NCI-H1436 (cell line): Measurements from ENCODE around the gene SSBP3.

Source experiments
- DNase-seq: peaks from one replicate; lab custom pipeline; 2025; lab: John Stamatoyannopoulos, UW

SSBP3 gene

DNA sequence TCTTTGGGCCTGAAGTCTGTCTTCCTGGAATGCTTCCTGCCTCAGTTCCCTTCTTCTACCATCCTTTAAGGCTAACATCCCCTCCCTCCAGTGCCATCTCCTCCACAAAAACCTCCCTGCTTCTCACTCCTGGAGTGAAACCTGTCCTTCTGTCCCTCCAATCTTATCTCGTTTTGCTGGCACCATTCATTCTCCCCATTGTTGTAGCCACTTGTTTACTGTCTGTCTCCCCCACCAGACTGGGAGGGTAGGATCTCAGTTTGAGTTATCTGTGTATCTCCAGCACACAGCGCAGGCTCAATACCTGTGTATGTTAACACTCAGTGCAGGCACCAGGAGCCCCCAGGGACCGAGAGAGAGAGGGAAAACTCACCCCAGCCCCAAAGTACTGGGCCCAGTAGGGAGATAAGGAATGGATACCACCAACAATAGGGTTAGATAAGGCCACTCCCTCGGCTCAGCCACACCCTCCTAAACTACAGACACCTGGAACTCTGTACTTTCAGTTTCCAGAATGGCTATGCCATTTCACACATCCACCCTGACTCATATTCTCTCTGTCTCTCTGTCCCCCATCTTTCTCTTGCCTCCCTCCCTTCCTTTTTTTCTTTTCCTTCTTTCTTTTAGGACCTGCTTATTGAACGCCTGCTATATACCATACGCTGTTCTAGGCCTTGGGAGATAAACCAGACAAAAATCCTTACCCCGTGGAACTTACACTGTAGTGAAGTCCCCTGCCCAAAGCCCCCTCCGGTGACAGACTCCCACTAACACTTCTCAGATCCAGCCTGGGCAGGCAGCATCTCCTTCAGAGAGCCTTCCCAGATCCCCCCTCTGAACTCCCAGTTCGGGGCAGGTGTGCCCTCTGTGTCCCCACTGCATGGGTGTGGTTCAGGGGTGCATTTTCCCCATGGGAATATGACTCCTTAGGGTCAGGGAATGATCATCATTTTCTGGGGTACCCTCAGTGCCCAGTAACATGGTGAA is 3.3 kb upstream of the SSBP3 start:
- no peak for DNase-seq

DNA sequence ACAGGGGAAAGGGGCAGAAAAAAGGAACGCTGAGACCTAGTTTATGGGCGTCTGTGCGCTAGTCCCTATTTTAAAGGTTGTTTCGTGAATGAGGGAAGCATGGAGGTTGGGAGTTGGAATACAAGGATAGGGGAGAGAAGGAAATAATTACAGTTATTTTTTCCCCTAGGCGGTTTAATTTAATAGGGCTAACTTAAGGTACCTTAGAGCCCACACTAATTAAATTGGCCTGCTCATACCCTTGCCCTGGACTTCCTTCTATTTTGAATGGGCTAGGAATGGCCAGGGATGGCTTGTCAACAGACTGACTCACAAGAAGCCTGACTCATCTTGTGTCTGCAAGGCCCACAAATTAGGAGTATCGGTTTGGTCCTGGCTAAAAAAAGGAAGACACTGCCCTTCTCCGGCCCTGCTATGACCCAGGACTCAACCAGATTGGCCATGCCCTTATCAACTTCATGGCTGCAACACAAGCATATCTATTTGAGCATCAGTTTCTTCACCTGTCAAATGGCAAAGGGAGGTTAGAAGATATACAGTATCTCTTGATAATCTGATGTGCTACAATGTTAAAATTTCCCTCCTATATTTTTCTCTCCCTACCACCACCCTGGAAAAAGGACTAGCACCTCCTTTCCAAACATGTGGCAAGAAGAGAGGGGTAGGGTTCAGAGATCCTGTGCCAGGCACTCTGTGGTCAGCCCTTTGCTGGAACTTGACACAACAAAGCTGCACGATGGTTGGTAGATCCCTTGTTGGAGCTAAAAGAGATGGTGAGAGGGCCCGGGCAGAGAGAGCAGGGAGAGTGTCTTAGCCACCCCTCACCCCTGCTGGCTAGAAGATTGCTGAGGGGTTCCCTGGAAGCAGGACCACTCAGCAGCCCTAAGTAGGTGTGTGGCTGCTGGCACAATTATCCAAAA is 2.2 kb upstream of the SSBP3 start:
- DNase-seq: no peak

DNA sequence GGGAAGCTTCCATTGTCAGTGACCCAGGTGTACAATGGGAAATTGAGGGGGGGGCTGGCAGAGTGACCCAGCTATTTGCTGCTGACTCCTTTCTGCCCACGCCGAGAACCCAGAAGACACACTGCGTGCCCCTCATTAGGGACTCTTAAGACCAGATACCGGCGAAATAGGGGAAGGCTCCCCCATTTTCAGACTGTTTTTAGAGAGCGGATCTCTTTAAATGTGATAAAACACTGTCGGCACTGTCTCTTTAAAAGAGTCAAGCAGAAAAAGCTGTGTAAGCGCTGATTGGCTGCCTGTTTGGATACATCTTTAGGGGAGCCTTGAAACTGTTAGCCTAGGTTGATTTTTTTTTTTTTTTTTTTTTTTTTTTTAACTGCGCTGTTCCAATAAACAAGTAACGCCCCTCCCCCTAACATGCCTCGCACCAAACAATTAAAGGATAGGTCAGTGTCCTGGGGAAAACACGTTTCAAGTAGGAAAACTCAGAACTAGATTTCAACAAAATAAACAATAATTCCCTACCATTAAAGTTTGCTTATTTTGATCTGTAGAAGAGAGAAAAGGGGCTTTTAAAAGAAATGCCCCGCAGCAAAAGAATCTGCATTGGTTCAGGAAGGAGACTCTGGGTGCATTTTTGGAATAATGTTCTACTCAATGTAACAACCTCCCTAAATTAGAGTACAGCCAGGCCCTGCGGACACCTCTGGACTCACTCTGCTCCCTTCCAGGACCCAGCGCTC is 1.4 kb upstream of the SSBP3 start:
- peak; percentile 86 for DNase-seq

DNA sequence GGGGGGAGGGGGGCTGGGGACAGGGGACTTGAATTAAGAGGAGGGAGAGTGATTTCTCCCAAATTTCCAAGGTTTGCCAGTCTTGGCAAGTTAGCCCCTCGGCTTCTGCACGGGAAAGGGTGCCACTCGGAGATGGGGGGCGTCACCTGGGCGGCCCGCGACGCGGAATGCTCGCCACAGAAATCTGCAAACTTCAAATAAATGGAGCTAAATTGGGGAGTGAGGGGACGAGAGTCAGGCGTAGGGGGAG is 885 bp upstream of the SSBP3 start:
- DNase-seq: no peak

DNA sequence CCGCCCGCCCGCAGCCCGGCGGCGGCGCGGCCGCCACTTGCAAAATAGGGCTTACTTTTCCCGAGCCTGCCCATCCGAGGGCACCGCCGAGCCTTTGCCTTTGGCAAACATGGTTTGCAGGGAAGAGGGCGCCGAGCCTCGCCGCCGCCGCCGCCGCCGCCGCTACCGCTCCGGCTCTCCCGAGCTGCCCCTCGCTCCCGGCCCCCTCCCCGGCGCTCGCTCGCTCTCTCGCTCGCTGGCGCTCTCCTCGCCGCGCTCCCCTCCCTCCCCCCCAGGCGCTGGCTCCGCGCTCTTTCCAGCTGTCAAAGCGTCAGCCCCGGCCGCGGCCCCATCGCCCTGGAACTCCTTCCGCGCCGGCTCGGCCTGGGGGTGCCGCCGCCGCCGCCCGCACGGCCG is 298 bp downstream of the SSBP3 start:
- no peak for DNase-seq

DNA sequence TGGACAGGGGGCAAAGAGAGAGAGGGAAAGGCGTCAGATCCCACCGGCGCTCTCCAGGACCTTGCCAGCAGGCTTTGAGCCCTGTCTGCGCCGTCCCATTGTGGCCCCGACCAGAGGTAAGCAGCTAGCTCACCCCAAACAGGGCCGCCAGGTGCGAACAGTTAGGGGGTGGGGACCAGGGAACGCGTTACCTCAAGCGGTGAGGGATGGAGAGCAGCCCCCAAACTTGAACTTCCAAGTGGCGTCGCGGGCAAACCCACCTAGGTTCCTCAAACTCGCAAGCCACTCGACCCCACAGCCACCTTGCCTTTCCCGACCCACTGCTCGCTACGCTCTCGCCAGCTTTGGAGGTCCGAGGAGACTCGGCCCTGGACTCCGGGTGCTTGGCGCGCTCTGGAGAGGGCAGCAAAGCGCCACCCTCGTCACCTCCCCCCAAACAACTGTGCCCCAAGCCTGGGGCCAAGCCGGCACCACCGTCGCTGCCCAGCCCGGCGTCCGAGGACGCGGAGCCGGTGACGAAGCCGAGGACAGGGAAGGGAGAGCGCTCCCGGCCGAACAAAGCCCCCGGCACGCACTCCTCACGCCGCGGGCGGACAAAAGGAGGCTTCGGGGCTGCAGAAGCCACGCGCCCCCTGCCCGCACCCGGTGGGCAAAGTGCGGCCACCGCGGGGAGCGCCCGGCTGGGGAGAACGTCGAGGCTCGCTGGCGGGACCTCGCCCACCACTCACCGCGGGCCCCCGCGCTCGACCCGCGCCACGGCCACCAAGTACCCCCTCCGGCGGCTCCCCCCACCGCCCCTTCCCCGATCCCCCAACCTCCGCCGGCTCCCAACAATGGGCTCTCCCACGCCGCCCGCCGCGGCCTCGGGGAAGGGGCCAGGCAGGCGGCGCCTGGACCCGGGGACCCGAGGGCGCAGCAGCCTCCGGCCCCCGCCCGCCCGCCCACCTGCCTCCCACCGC is 976 bp downstream of the SSBP3 start:
- DNase-seq: no peak

DNA sequence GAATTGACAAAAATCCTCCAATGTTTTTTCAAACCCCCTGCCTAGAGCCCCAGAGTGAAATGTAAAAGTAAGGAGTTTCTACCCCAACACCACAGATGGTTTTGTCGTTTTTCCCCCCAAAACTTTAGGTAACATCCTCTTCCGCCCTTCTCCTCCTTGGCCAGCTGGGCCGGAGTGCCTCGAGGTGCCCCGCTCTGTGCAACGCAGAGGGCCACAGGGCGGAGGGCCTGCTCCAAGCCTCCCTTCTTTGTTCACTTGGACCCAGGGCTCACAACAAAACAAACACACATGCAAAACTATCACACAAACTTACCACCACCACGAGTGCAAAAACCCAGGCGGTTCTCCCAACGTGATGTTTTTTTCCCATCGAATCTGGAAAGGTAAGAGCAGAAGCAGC is 1.9 kb downstream of the SSBP3 start:
- DNase-seq: no peak

DNA sequence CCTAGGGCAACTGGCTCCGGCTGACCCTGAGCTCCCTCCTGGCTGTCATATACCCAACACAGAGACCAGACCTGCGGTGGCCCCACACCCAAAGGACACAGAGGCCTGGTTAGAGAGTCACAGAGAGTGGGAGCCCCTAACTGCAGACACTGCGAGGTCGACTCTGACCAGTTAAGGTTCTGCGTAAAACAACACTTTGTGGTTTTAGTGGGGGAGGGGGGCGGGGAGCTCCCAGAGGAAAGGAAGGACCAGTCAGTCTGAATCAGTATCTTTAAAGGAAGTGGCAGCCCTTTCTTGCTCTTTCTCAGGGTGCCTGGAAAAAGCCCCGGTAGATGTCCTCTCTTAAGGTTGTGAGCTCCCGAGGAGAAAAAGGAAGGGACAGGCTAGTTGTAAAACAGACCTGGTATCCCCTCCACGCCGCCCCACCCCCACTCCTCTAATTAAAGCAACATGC is 2.4 kb downstream of the SSBP3 start:
- DNase-seq: no peak

DNA sequence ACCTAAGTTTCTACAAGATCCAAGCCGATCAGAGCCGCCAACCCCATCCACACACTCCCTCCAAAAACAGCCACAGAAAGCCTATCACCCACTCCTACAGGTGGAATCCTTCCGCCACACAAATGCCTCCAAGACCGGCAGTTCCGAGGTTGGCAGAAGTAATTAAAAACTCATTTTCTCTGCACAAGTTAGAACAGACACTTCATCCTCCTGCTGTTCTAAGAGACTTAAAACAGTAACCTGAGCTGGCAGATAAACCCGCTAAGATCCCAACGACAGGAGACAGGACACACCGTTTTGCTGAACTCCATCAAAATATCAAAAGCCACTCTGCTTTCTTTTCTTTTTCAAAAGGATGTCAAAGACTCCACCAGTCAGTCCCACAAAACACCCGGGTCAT is 2.8 kb downstream of the SSBP3 start:
- no peak for DNase-seq

DNA sequence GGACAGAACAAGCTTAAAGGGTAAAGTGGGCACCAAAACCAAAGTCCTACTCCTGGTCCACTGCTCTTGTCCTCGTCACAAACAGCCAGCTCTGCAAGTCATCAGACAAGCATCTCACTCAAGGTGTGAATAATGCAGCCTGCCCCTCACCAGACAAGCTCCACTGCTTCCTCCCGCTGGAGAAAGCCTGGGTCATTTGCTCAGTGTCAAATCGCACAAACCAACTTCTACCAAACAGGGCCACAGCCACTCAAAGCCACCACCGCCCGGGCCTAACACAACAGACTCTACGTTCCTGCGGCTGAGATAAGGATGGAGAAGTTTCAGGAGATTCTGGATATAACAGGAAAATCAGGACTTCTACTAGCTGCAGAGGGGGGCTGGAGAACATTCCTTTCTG is 3.3 kb downstream of the SSBP3 start:
- no peak for DNase-seq

DNA sequence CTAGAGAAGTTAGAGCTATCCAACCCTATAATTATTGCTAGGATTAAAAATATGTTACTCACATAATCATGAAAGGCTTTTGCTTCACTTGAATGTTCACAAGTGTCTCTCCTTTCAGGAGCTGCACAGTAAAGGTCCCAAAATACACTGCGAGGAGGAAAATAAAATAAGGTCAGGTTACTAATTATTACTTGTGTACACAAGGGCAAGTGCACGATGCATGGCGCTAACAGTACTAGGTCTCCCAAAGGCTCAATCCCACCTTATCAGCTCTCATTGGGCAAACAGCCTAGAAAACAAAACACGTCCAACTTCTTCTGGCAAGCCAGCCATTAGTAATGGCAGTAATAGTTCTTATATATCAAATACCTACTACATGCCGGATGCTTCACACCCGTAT is 4.4 kb downstream of the SSBP3 start:
- peak; percentile 71 for DNase-seq

DNA sequence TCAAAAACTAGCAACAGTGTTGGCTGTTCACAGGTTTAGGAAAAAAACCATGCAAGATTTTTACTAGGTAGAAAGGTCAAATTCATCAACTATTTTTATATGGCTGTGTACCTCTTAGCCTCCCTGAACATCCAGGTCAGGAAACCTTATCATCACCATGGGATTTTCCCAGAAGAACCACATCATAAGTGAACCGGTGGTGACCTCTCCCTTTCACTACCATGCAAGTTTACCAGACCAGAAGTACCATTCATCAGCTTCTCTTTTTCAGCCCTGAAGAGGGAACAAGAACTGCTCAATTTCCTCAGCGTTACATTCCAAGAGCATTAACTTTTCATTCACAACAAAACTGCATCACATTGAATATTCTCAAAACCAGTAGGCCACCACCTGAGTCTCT is 5.9 kb downstream of the SSBP3 start:
- no peak for DNase-seq

DNA sequence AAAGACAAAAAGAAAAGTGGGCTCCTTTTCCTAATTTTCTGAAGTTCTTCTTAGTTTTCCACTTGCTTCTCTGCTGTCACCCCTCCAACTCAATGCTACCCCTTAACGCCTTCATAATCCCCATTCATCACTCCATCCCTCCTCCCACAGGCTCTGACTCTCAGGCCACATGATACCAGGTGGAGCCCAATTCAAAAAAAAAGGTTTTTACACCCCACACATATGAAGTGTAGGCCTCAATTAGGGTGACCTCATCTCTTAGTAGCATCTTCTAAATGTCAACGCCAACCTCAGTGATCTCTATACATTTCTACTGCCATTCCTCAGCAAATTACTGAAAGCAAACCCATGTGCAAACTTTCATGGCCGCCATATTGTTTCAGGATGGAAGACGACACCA is 6.4 kb downstream of the SSBP3 start:
- no peak for DNase-seq

DNA sequence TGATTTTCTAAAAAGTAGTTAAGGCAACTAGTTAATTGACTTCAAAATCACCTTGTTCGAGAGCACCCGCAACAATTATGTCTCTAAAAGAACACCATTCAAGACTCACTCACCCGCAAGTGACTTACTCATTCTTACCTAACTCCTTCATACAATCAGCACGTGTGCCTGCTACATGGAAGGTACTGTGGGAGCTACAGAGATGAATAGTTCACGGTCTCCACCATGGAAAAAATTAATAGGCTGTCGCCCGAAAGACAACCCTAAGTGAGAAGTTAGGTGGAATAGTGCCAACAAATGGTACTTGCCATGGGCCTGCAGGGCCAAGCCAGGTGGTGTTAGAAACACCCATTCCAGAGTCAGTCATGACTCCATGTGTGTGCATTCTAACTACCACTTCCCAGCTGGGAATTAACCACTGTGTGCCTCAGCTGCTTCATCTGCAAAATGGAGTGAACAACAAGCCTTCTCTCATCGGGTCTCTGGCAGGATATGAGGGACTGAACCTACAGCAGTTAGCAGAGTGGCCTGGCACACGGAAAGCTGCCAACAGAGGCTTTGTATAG is 7.1 kb downstream of the SSBP3 start:
- DNase-seq: no peak

DNA sequence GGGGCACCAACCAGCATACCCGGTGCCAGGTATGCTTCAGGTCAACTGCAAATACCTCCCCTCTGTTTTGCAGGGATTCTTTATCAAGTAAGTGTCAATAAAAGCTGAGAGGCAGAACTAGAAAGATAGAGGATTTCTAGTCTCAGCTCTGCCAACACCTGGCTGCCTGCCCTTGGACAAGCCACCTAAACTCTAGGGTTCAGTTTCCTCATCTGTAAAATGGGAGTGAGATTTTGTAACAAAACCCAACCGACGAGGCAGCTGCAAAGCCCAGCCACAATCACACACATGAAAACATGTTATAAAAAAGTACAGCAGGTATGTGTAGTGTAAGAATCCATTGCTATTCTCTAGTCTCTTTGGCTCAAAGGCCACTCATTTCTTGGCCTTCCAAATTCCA is 8.2 kb downstream of the SSBP3 start:
- DNase-seq: no peak

DNA sequence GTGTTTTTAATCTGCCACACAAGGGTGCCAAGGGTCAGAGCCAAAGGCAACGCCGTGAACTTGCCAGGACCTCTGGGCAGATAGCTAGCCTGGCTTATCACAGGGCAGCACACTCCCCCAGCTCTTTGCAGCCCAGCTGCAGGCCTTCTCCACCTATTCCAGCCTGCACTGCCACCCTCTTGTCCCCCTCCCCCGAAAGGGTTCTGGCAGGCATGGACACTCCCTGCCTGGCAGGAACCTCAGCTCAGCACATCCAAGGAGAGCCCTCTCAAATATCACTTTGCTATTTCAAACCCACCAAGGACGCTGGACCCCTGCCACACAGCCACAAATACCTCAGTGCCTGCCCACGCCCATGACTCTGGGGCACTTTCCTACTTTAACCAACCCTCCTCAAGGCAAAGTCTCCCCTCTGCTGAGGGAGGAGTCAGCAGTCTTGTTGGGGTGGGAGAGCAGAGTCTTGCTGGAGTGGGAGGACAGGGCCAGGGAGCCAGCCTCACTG is 9.1 kb downstream of the SSBP3 start:
- DNase-seq: no peak

DNA sequence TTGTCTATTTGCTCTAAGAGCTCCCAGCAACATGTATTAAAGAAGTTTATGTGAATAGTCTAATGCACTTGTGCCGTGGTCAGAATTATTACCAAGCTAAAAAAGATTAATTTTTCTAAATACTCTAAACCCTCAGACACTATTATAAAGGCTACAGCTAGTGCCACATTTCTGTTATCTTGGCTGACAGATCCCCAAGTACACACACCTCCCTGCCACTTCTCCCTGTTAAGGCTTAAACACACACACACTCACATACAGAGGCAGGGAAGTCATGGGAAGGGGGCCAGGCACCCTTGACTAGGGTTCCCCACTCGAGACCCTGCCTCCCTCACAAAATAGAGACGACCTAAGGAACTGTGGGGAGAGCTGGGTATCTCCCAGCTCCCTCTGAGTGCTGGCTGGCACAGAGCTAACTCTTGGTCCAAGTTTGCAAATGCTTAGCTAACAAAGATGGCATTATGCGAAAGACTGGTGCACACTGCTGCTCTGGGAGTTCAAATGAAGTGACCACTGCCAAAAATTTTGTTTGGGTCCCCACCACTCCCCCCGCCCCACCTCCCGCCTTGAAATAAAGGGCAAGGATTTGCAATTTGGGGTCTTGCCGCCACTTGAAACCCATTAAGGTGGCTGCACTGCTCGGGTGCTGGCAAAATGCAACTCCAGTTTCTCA is 9.8 kb downstream of the SSBP3 start:
- no peak for DNase-seq

DNA sequence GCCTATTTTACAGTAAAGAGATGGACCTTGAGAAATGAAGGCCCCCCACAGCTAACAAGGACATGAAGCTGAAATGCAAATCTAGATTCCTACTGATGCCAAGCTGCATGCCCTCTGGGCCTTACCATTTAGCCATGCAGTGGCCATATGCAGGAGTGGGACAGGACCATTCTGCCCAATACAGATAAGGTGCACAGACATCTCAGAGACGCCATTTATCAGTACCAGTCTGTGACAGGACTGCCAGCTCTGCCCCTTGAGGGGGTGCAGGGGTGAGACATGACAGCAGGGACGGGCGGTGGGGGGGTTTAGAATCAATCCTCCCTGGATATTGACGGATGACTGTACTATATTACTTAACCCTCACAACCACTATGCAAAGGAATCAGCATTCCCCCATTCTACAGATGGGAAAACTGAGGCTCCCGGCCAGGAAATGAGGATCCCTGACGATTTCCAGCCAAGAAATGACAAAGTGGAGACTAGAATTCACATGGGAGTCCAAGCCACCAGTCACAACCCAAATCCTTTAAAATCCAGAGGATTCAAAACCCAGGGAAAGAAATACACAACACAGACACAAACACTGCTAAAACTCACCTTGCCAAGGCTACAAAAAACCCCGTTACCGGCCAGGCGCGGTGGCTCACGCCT is 10.8 kb downstream of the SSBP3 start:
- no peak for DNase-seq

DNA sequence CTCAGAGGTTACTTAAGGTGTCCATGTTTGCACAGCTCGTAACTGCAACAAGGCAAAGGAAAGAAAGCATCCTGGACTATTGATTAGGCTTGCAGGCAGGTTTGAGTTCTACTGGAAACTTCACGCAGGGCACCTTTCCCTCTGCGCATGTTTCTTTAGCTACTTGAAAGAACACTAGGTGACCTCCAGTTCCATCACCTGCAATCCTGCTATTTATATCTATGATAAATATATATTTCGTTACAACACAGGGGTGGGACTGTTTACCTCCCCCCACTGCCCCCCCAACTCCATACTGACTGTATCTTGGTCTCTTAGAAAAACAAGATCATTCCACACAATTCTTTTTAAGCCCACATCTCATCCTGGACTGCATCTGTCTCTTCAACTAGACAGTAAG is 12.1 kb downstream of the SSBP3 start:
- DNase-seq: no peak

DNA sequence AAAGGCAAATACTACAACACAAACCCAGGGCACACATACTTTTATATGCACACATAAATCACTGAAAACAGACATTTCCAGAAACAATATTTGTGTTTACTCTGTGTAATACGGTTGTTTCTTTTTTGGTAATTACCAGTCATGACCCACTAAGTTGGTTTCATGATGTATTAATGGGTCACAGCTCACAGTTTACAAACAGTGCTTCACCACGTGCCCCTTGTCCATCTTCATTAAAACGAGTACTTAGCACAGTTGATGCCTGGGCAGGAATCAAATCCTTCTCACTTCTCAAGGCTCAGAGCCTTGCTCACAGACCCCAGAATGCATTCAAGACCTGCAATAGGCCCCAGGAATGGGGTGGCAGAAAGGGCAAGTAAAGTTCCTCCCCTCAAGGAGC is 13.8 kb downstream of the SSBP3 start:
- DNase-seq: no peak
